Measurements from ENCODE around the gene MRPL38. TPM values are rescaled to one million over a fixed set of nuclear protein-coding genes. Genes with fewer than 3 reads are reported as not detected.

MRPL38 gene
- total RNA-seq, 1 experiment from 2014 or later: 108 TPM

DNA sequence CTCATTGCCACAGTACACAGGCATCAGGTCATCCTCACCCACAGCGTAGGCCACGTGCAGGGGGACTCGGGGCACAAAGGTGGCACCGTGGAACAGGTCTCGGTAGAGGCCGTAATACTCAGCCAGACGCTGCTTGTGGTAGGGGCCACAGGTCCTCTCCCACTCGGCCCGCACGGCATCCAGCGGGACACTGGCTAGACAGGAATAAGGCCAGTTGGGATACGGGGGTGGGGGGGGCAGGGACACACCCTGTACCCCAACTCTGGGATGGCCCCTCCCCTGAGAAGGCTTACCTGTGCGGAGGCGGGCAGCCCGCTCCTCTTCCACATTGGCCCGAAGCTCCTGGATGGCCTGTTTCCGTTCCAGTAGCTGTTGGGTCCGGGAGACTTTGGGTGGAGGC lies 3.0 kb downstream of the MRPL38 start:
- no peaks in the 10 kb centered on the region for H3K79me1 ChIP-seq (ENCODE audit: insufficient read depth, low read depth, low read length, poor library complexity, severe bottlenecking)
- no peak overlapping the region for H2AFZ ChIP-seq (ENCODE audit: low read length)
- H2BK5ac ChIP-seq (ENCODE audit: insufficient read length, low read length): no peak overlapping the region
- H3K9me3 ChIP-seq (ENCODE audit: control insufficient read depth, low read depth, low read length): no peaks in the 10 kb centered on the region
- H2BK120ac ChIP-seq (ENCODE audit: low read depth, low read length, poor library complexity, severe bottlenecking): no peak overlapping the region
- peaks cover 10% of the 10 kb centered on the region for H3K23me2 ChIP-seq (ENCODE audit: insufficient read length, low read depth, low read length, poor library complexity, severe bottlenecking)
- no peaks in the 10 kb centered on the region for H3K9me3 Mint-ChIP-seq
- no peak overlapping the region for H2BK20ac ChIP-seq (ENCODE audit: low read depth, low read length, poor library complexity, severe bottlenecking)
- H3K56ac ChIP-seq (ENCODE audit: insufficient read length, low read depth, low read length): no peak overlapping the region
- no peak overlapping the region for H3K23ac ChIP-seq (ENCODE audit: insufficient read length, low read depth, low read length)
- no peak for DNase-seq
- no peak overlapping the region for H2BK12ac ChIP-seq (ENCODE audit: insufficient read length, low read depth, low read length)
- H3K4me2 ChIP-seq (ENCODE audit: insufficient read depth, insufficient read length, low read length): no peak overlapping the region
- H4K91ac ChIP-seq (ENCODE audit: insufficient read length, low read depth, low read length): no peak overlapping the region
- H3K4me1 Mint-ChIP-seq: peaks cover 9 to 11% of the 10 kb centered on the region in 2 experiments
- no peaks in the 10 kb centered on the region for H3K4me1 ChIP-seq (ENCODE audit: insufficient read depth, low read length)
- H3K4me3 Mint-ChIP-seq: no peak overlapping the region
- WGBS (ENCODE audit: extremely low coverage, insufficient read length, low lambda C conversion rate): no CpG with 5 or more reads among the region's 18 CpGs
- TF ChIP-seq, protein P1, sequence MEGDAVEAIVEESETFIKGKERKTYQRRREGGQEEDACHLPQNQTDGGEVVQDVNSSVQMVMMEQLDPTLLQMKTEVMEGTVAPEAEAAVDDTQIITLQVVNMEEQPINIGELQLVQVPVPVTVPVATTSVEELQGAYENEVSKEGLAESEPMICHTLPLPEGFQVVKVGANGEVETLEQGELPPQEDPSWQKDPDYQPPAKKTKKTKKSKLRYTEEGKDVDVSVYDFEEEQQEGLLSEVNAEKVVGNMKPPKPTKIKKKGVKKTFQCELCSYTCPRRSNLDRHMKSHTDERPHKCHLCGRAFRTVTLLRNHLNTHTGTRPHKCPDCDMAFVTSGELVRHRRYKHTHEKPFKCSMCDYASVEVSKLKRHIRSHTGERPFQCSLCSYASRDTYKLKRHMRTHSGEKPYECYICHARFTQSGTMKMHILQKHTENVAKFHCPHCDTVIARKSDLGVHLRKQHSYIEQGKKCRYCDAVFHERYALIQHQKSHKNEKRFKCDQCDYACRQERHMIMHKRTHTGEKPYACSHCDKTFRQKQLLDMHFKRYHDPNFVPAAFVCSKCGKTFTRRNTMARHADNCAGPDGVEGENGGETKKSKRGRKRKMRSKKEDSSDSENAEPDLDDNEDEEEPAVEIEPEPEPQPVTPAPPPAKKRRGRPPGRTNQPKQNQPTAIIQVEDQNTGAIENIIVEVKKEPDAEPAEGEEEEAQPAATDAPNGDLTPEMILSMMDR (conservative IDR thresholded peaks at IDR 0.05): no peak
- H2AK5ac ChIP-seq (ENCODE audit: insufficient read length, low read length): no peak overlapping the region
- H3T11ph ChIP-seq (ENCODE audit: low read length): no peak overlapping the region
- H3K14ac ChIP-seq (ENCODE audit: insufficient read depth, low read length): no peak overlapping the region
- no peak overlapping the region for H3K27ac ChIP-seq (ENCODE audit: insufficient read length, low read depth, low read length)
- H3K36me3 Mint-ChIP-seq (ENCODE audit: insufficient read depth in 1 of 3, low read depth in 3 of 3): peaks cover 14 to 44% (median 40%) of the 10 kb centered on the region in 3 experiments; a peak in 6 of 7 replicates
- no peak overlapping the region; a peak in 1 of 7 replicates for H3K27ac Mint-ChIP-seq
- no peak overlapping the region for H2BK15ac ChIP-seq (ENCODE audit: low read depth, low read length)
- H3K79me2 ChIP-seq (ENCODE audit: insufficient read depth, low read length): no peaks in the 10 kb centered on the region
- no peak overlapping the region for H4K5ac ChIP-seq (ENCODE audit: insufficient read length, low read depth, low read length)
- no peak overlapping the region for H4K8ac ChIP-seq (replicated peaks; ENCODE audit: insufficient read length, low read depth, low read length)
- no peak overlapping the region for H3K4ac ChIP-seq (ENCODE audit: low read depth, low read length)
- H3K27me3 ChIP-seq (ENCODE audit: insufficient read depth, low read length): no peaks in the 10 kb centered on the region
- no peaks in the 10 kb centered on the region for H4K20me1 ChIP-seq (ENCODE audit: control insufficient read depth, insufficient read depth, insufficient read length)
- H3K18ac ChIP-seq (ENCODE audit: insufficient read length, low read depth, low read length): no peak overlapping the region
- no peak overlapping the region for H3K9ac ChIP-seq (ENCODE audit: extremely low read depth, insufficient read length, low read length)
- no peaks in the 10 kb centered on the region; the same call in 1 of the 2 replicates for H3K27me3 Mint-ChIP-seq (ENCODE audit: low read depth)
